GM18502 (cell line): Measurements from ENCODE around the gene STARD3.

ENCODE experiments used
- ATAC-seq: cut with Tn5 transposase; IDR thresholded peaks from one replicate; pipeline ENCODE4 v1.9.1; 2021; ENCODE audit warnings: mild to moderate bottlenecking; ENCODE audit not compliant: unreplicated experiment, poor library complexity

STARD3 gene

GRCh38 chr17:39658346-39658745, 21.4 kb downstream of the STARD3 start:
- ATAC-seq, result no peak

- no peak for ATAC-seq
These were observed 21.8 kb downstream of the STARD3 start for GRCh38 chr17:39658760-39659159.

GRCh38 chr17:39659279-39660010, 22.5 kb downstream of the STARD3 start:
- no peak for ATAC-seq

GRCh38 chr17:39660011-39660360, 23.0 kb downstream of the STARD3 start:
- ATAC-seq, result no peak

GRCh38 chr17:39660397-39661385, 23.7 kb downstream of the STARD3 start:
- ATAC-seq, result no peak

- ATAC-seq, result no peak
These were observed 25.0 kb downstream of the STARD3 start for GRCh38 chr17:39661744-39662541.

- no peak for ATAC-seq
These were observed 25.8 kb downstream of the STARD3 start for GRCh38 chr17:39662551-39663339.

GRCh38 chr17:39663340-39663687, 26.4 kb downstream of the STARD3 start:
- ATAC-seq, result no peak

- ATAC-seq, result no peak
These were observed 27.0 kb downstream of the STARD3 start for GRCh38 chr17:39663688-39664580.

GRCh38 chr17:39664581-39665561, 27.9 kb downstream of the STARD3 start, which contains the start of gene TCAP:
TSS of gene TCAP (plus strand) at chr17:39665349. CDS start at chr17:39665360, 11 bp downstream.
- no peak for ATAC-seq

- ATAC-seq, result no peak
These were observed 28.8 kb downstream of the STARD3 start for GRCh38 chr17:39665642-39666224.

- ATAC-seq, result no peak
These were observed 29.3 kb downstream of the STARD3 start for GRCh38 chr17:39666231-39666600.

- no peak for ATAC-seq
These were observed 29.8 kb downstream of the STARD3 start for GRCh38 chr17:39666601-39667261.

GRCh38 chr17:39667262-39667944, 30.5 kb downstream of the STARD3 start:
- no peak for ATAC-seq

- ATAC-seq, result no peak
These were observed 31.3 kb downstream of the STARD3 start, which contains the start of gene PNMT for GRCh38 chr17:39667945-39668924. TSS of gene PNMT (plus strand) at chr17:39668453. CDS start at chr17:39668476, 23 bp downstream.
